NCI-H128 (cell line): ENCODE measurements around the gene DNAJB6.

Source experiments
- DNase-seq: peaks from one replicate; lab custom pipeline; 2025; ENCODE audit not compliant: unreplicated experiment; lab: John Stamatoyannopoulos, UW

Gene DNAJB6

GRCh38 chr7:157407512-157408257 lies 70.9 kb downstream of the DNAJB6 start:
- no peak for DNase-seq

- no peak for DNase-seq
Measured at GRCh38 chr7:157408258-157409101, 71.7 kb downstream of the DNAJB6 start.

- DNase-seq, result no peak
Measured at GRCh38 chr7:157409149-157409752, 72.4 kb downstream of the DNAJB6 start.

GRCh38 chr7:157409753-157410727 lies 73.2 kb downstream of the DNAJB6 start:
- no peak for DNase-seq

- no peak for DNase-seq
Measured at GRCh38 chr7:157410831-157411556, 74.2 kb downstream of the DNAJB6 start.

GRCh38 chr7:157411580-157411979 lies 74.8 kb downstream of the DNAJB6 start:
- DNase-seq, result no peak

- no peak for DNase-seq
Measured at GRCh38 chr7:157412021-157412443, 75.2 kb downstream of the DNAJB6 start.

- DNase-seq, result no peak
Measured at GRCh38 chr7:157412491-157413180, 75.8 kb downstream of the DNAJB6 start.

- DNase-seq, result no peak
Measured at GRCh38 chr7:157413881-157414701, 77.3 kb downstream of the DNAJB6 start.

GRCh38 chr7:157414702-157415096 lies 77.9 kb downstream of the DNAJB6 start:
- no peak for DNase-seq

GRCh38 chr7:157415486-157415885 lies 78.7 kb downstream of the DNAJB6 start:
- no peak for DNase-seq

GRCh38 chr7:157416011-157416410 lies 79.2 kb downstream of the DNAJB6 start:
- DNase-seq, result no peak

- no peak for DNase-seq
Measured at GRCh38 chr7:157418204-157419034, 81.6 kb downstream of the DNAJB6 start.

GRCh38 chr7:157419035-157419293 lies 82.2 kb downstream of the DNAJB6 start:
- no peak for DNase-seq

GRCh38 chr7:157422279-157422678 lies 85.5 kb downstream of the DNAJB6 start:
- DNase-seq, result no peak

- no peak for DNase-seq
Measured at GRCh38 chr7:157423348-157423747, 86.5 kb downstream of the DNAJB6 start.

- DNase-seq, result no peak
Measured at GRCh38 chr7:157423886-157424565, 87.2 kb downstream of the DNAJB6 start.
